Activated CD4-positive, alpha-beta T cell treated with anti-CD3 and anti-CD28 coated beads for 24 hours (primary cell): ENCODE data around the gene TNPO3.
"Not testable (repeated sequence)": the region's sequence is repeated elsewhere in the genome, so short reads cannot be mapped to it uniquely, and the experiment has no call there.

ENCODE experiments used
- DNase-seq, 2 donors: peaks; one replicate each; pipeline ENCODE4 v3.0.0-alpha.2; 2020; ENCODE audit warnings: low read depth in 2 of 2

TNPO3 gene

DNA sequence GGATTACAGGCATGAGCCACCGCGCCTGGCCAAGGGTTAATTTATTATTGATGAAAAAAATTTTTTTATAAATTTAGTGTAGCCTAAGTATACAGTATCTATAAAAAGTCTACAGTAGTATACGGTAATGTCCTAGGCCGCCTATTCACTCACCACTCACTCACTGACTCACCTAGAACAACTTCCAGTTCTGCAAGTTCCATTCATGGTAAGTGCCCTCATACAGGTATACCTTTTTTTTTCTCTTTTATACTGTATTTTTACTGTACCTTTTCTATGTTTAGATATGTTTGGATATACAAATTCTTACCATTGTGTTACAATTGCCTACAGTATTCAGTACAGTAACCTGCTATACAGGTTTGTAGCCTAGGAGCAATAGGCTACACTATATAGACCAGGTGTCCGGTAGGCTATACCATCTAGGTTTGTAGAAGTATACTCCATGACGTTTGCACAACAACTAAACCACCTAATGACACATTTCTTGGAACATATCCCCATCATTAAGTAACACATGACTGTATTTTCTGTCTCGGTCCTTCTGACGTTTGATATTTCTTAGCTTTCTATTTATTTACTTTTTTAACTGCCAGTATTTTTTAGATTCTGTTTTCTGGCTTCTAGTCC is 93.8 kb downstream of the TNPO3 start:
- DNase-seq: no peak

DNA sequence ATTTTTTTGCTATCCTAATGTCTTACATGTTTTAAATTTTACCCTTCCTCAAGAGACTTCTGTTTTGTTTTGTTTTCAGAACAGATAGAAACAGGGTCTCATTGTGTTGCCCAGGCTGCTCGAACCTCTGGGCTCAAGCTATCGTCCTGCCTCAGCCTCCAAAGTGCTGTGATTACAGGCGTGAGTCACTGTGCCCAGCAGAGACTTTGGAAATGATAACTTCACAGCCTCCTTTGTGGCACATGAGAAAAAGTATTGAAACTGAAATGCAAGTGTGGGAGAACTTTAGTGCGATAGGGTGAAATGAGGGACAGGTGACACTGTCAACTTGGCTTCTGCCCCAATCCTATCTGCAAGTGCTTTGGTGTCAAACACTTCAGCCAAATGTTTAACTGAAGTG is 95.6 kb downstream of the TNPO3 start:
- no peak for DNase-seq

DNA sequence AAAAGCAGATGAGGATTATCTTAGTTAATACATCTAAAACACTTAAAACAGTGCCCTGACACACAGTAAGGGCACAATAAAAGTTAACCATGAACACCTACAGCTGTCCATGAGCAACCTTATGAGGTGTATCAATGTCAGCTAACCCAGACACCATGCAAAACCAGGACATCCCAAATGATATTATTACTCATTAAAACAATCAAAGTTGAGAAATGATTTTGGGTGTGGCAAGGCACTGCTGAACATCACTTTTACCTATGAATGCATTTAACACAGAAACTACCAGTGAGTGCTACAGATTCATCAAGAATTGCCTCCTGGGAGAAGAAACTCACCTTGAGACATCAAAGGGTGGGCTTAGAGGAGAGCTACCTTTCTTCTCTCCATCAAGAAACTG is 98.9 kb downstream of the TNPO3 start:
- DNase-seq: no peak

DNA sequence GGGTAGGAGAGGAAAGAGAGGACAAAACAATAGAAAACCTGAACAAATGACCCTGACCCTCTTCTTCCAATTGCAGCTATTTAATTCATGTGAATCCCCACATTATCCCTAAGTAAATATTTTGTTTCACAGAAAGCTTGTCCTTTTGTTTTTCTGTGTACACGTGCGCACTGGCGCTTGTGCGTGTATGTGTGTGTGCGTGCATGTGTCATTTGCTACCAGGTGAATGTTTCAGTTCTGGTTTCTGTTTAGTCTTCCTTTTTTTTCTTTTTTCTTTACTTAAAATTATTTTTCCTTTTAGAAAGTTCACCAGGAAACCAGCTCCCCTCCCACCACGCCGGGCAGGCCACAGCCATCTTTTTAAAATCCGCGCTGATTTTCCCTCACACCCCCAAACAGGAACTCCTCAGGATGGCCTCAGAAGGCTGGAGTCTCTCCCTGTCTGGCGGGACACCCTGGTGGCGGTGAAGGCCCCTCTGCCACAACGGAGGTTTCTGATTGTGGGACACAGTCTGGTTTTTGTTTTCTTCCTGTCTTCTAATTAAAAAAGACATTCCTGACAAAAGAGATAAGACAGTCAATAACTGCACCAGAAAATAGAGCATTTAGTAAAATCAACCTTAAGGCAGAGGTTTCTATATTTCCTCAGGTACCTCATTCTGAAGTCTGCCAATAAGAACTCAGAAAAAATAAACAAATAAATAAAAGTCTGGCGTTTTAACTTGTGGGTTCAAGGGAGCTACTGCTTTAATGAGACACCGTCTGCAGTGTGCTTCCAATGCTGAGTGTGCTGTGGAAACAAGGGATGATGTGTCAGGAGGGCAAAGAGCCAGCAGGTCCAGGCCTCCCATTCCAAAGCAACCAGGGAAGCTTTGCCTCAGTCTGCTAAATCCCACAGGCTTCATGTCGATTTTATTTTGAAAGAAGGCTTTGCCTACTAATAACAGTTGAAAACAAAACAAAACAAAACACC is 99.8 kb downstream of the TNPO3 start:
- DNase-seq: no peak

DNA sequence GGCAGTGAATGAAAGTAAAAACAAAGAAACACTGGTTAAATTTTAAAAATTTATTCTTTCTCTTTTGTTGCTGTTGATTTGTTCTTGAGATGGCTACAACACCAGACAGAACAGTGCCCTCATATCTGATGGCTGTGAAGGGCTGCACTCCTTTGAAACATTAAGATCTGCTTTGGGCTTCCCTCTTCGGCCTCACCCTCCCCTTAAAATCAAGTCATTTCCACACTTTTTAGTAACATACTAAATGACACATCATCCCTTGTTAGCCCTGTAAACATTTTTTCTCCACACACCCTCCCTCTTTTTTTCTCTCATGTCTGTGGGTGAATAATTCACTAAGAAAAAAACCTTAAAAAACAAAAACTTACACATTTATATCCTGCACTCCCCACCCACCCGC is 100.8 kb downstream of the TNPO3 start:
- no peak for DNase-seq

DNA sequence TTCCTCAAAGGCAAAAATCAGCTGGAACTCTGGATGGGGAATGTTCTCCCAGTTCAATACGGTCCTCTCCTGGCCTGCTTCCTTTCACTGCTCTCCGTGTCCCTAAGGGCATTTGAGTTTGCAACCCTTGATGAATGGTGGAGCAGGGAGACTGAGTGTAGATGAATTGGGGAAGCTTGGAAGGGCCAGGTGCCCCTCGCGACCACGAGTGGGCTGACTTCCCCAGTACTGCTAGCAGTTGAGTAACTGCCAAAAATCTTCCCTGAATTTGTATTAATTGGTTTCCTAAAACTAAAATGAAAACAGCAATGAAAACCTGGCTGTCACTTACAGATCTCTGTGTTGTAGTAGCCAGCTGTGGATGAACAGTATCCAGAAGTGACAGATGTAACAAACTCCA is 103.6 kb downstream of the TNPO3 start:
- DNase-seq: no peak

DNA sequence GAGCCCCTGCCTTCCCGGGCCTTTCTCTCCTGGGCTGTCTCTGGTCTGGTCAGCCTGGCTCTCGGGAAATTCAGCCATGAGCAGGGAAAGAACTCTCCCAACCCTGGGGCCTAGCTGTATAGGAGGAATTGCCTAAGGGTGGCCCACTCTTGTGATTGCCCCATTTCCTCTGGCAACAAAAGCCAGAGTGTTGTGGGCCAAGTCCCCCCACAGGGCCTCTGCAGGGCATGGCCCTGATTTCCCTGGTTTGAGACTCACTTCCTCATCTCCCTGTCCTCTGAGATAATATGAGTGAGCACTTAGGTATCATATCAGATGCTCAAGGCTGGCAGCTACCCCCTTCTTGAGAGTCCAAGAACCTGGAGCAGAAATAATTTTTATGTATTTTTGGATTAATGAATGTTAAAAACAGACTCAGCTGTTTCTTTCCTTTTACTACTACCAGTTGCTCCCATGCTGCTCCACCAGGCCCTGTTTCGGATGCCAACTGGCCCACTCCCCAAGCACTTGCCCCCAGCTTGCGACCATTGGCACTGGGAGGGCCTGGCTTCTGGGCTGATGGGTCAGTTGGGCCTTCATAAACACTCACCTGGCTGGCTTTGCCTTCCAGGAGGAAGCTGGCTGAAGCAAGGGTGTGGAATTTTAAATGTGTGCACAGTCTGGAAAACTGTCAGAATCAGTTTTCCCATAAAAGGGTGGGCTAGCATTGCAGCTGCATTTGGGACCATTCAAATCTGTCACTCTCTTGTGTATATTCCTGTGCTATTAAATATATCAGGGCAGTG is 105.7 kb downstream of the TNPO3 start:
- DNase-seq: no peak

DNA sequence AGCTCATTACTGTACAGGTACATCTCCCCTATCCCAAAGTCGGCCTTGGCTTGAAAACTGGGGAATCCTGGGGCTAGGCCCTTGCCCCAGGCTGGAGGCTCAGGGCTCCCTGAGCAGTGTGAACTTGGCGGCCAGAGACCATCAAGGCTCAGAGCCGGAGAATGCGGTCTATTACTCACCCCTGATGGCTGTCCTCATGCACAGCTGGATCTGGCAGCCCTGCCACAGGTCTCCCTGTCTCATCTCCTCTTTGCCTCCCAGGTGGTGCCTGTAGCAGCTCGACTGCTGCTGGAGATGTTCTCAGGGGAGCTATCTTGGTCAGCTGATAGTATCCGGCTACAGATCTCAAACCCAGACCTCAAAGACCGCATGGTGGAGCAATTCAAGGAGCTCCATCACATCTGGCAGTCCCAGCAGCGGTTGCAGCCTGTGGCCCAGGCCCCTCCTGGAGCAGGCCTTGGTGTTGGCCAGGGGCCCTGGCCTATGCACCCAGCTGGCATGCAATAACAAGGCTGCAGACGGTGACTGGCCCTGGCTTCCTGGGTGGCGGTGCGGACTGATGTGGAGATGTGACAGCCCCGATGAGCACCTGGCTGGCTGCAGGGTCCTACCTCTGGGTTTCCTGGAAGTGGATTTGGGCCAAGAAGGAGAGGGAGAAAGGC is 106.5 kb downstream of the TNPO3 start:
- DNase-seq: no peak

DNA sequence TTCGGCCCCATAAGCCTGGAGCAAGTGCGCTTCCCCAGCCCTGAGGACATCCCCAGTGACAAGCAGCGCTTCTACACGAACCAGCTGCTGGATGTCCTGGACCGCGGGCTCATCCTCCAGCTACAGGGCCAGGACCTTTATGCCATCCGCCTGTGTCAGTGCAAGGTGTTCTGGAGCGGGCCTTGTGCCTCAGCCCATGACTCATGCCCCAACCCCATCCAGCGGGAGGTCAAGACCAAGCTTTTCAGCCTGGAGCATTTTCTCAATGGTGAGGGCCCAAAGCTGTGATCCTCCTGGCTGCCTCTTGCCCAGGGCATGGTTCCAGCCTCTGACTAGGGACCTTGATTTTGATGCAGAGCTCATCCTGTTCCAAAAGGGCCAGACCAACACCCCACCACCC is 107.1 kb downstream of the TNPO3 start:
- no peak for DNase-seq

DNA sequence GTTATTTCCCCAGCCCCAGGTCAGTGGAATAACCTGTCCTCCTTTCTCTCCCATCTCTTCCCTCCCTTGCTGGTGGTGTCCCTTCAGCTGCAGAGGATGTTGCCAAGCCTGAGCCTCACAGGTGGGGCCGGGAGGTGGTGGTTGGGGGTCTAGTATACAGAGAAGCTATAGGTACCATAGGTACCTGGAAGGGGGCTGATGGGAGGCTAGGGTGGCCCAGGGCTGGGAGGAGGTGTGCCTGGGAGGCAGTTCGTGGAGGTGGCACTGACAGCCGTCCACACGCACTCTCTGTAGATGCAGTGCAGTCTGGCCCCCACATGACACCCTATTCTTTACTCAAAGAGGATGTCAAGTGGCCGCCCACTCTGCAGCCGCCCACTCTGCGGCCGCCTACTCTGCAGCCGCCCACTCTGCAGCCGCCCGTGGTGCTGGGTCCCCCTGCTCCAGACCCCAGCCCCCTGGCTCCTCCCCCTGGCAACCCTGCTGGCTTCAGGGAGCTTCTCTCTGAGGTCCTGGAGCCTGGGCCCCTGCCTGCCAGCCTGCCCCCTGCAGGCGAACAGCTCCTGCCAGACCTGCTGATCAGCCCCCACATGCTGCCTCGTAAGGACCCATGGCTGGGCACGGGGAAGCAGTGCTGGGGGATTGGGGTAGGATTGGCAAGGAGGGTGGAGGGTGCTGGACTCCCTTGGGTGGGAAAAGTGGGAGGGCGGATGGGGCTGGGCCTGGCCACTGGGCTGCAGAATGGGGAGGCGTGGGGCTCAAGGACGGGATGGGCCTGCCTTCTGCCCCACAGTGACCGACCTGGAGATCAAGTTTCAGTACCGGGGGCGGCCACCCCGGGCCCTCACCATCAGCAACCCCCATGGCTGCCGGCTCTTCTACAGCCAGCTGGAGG is 107.7 kb downstream of the TNPO3 start:
- no peak for DNase-seq

DNA sequence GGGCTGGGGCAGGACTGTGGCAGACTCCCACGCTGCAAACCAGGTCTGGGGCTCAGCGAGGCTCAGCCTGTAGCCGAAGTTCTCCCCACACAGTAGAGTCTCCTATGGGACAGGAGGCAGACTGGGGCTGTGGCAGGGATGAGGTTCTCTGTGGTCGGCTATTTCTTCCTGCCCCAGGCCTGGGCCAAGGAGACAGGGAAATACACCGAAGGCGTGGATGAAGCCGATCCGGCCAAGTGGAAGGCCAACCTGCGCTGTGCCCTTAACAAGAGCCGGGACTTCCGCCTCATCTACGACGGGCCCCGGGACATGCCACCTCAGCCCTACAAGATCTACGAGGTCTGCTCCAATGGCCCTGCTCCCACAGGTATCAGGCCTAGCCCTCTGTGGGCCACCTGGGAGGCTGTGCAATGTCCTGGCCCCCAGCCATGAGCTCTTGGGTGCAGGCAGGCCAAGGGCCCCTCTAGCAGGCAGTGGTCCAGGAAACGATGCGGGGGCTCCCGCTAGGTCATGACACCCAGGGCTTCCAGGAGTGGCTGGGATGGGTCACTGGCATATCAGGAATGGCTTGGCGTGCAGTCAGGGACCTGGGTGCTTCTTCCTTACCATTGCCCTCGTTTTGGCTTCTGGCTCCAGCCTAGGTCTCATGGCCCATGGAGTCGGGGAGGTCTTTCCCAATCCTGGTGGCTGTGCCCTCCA is 109.1 kb downstream of the TNPO3 start:
- no peak for DNase-seq

DNA sequence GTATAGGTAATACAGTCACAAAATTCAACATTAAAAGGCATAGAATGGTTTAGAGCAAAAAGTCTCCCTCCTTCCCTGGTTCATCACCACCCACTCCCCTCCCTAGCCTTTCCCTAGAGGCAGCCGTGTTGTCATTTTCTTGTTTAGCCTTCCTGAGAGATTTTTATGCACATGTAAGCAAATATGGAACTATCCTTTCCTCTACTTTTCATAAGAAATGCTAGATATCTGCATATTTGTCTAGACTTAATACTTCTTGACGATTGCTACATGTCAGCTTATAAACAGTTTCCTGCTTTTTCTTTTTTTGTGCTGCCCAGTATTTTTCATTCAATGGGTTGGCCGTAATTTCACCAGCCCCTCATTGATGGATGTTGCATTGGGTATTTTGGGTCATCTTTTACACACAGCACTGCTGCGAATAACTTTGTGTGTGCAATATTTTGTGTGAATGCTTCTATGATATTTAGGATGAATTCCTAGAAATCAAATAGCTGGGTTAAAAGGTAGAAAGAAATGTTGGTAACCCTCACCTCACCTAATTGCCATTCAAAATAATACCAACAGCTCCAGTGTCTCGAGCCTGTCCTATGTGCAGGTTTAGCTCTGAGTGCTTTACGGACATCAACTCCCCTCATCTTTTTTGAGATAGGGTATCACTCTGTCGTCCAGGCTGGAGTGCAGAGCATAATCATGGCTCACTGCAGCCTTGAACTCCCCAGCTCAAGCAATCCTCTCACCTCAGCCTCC is 110.2 kb downstream of the TNPO3 start:
- DNase-seq: no peak

DNA sequence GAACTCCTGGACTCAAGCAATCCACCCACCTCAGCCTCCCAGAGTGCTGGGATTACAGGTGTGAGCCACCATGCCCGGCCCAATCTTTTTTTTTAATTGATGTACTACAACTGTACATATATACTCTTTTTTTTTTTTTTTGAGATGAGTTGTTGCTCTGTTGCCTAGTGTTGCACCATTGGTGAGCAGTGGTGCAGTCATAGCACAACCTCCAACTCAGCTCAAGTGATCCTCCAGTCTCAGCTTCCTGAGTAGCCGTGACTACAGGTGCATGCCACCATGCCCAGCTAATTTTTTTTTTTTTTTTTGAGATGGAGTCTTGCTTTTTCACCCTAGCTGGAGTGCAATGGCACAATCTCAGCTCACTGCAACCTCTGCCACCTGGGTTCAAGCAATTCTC is 111.7 kb downstream of the TNPO3 start:
- not testable (repeated sequence) for DNase-seq

DNA sequence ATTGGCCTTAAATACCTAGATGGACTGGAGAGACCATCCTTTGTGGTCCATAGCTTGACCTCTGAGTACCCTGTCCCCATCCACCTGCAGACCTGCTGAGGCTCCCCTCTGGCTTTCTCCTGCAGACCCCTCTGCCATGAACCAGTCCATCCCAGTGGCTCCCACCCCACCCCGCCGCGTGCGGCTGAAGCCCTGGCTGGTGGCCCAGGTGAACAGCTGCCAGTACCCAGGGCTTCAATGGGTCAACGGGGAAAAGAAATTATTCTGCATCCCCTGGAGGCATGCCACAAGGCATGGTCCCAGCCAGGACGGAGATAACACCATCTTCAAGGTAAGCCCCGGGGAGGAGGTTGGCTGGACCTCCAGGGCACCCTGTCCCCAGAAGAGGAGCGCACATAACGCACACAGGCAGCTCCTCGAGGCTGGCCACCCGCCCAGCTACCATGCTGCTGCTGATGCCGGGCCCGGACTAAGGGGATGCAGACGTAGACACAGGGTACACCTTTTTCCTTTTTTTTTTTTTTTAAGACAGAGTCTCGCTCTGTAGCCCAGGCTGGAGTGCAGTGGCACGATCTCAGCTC is 112.9 kb downstream of the TNPO3 start:
- no peak for DNase-seq

DNA sequence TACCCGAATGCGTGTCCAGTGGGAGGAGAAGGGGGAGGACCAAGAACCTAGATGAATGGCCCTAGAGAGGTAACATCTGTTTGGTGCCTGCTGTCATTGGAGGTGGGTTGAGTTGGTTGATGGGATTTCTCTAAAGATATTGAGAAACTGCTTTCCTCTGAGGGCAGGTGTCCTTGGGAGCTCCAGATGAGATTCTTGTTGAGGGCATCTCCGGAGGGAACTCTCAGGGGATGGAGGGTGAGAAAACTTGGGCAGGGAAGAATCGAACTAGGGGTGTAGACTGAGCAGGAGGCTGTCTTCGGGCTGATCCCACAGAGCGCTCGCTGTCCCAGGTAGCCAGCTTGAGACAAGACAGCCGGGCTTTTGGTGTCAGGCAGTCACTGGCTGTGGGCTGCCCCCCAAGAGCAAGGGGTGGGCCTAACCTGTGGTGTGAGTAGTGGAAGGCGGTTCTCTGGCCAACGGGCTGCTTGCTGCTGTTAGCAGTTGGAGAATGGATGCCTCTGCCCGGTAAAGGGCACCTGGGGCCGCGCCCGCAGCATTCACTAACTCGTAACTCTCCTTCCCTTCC is 113.5 kb downstream of the TNPO3 start:
- DNase-seq: no peak

DNA sequence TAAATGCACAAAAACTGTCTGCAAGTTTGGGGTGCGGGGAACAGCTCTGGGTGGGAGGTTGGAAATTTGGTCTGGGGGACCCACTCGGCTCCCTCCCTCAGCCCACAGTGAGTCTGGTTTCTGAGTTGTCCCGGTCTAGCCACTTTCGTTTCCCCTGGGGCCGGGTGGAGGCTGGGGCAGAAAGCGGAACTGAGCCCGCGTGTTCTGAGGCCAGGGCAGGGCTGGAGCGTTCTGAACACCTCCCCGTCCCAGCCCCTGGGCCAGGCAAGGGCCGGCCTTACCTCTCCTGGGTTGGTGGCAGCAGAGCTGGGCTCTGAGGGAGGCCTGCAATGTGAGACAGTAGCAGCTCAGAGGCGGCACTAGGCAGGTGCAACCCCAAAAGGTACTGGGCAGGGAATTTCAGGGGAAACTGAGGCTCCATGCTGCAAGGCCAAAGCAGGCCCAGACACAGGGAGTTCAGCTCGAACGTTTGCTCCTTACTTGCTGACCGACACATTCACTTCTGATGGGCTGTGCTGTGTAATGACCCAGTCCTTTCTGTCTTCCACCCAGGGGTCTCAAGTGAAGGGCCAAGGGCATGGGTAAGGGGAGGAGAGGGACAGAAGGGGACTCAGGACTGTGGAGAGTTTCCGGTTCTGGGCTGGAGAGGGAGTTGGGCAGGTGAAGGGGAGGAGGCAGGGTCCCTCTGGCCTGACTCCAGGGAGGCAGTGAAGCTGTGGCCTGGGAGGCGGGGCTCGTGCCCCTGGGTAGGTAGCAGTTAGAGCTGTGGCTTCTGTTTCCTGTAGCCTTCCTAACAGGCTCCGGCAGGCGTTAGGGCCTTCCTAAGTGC is 114.2 kb downstream of the TNPO3 start:
- DNase-seq: no peak

DNA sequence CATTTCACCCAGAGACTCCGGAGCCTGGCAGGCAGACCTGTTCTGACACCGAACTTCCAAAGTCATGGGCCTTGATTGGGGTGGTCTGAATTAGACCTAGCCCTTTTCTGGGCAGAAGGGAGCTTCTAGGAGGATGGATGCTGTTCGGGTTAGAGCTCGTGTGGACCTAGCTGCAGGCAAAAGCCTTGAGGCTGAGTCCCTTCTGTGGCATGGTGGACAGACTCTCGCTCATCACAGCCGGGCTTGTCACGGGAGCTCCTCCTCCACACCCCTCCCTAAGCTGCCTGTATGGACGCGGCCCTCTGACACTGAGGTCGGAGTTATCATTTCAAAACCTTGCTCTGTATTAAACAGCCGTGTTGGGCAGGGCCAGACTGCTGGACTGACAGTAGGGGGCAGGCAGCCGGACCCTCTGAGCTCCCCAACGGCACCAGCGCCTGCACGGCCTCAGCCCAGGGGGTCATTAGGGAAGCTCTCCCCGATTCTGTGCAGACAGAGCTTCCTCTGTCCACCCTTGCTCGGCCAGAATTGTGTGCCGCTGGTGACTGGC is 115.0 kb downstream of the TNPO3 start:
- DNase-seq: no peak
